Omental fat pad (tissue), 4 donors: ENCODE data around the gene UGT2B15. TPM values are rescaled to one million over a fixed set of nuclear protein-coding genes. Genes with fewer than 3 reads are reported as not detected.

Source experiments
- ATAC-seq: fragments of 150-250 bp; one replicate; pipeline ENCODE4 v1.9.1; 2016; ENCODE audit warnings: mild to moderate bottlenecking, moderate library complexity; ENCODE audit not compliant: low FRiP score
- DNase-seq: peaks from one replicate; pipeline ENCODE4 v3.0.0-alpha.2; 2019; ENCODE audit warnings: low spot score
- total RNA-seq, 4 donors: library from RNA; depleted of rRNA; stranded (reverse); fragments of >200 nt; gene quantifications; one replicate each; pipeline ENCODE4 v1.1.0, GENCODE V29; 2016
- TF ChIP-seq, protein P1 (sequence below), 3 donors: fragments of 450-650 bp; IDR thresholded peaks; one replicate each; pipeline ENCODE4 v1.5.1; 2016 to 2017; ENCODE audit warnings: antibody characterized with exemption in 3 of 3, mild to moderate bottlenecking in 3 of 3, moderate library complexity in 2 of 3

The UGT2B15 gene
- total RNA-seq, 4 donors from 2014 or later, result 0.31 TPM; not detected in 3

DNA sequence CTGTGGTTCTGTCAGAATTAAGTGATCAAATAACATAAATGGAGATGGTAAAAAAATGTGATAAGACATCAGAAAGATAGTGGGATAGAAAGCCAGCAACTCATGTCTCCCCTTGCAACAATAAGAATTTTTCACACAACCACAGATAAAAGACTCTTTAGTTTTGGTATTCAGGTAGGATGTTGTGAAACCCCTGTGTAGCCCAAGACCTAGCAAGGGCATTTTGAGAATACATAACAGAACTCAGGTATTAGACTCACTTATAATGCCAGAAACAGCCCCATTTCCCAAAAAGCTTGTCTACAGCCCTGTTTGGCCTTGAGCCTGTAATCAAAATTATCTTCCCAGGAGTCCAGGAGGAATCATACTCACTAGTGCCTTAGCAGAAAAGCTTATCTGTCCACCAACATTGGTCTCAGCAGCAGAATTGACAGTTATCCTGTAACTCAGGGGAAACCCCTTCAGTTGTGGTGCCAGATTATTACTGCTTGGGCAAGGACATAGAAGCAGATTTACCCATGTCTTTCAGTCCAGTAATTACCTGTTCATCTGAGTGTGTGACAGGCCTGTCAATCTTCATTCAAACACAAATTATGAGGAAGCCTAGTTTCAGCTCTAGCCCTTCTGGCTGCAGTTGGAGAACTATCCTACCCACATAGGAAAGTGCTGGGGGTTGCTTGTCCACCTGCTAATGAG is 53.3 kb downstream of the UGT2B15 start:
- no peak for DNase-seq
- TF ChIP-seq, protein P1, sequence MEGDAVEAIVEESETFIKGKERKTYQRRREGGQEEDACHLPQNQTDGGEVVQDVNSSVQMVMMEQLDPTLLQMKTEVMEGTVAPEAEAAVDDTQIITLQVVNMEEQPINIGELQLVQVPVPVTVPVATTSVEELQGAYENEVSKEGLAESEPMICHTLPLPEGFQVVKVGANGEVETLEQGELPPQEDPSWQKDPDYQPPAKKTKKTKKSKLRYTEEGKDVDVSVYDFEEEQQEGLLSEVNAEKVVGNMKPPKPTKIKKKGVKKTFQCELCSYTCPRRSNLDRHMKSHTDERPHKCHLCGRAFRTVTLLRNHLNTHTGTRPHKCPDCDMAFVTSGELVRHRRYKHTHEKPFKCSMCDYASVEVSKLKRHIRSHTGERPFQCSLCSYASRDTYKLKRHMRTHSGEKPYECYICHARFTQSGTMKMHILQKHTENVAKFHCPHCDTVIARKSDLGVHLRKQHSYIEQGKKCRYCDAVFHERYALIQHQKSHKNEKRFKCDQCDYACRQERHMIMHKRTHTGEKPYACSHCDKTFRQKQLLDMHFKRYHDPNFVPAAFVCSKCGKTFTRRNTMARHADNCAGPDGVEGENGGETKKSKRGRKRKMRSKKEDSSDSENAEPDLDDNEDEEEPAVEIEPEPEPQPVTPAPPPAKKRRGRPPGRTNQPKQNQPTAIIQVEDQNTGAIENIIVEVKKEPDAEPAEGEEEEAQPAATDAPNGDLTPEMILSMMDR (IDR thresholded peaks at IDR 0.05), result no peak
- ATAC-seq, result no peak

GRCh38 chr4:68615699-68616422 is 54.6 kb downstream of the UGT2B15 start:
- DNase-seq (no peak), ATAC-seq (no peak)
- TF ChIP-seq, protein P1 (IDR thresholded peaks at IDR 0.05), result no peak

DNA sequence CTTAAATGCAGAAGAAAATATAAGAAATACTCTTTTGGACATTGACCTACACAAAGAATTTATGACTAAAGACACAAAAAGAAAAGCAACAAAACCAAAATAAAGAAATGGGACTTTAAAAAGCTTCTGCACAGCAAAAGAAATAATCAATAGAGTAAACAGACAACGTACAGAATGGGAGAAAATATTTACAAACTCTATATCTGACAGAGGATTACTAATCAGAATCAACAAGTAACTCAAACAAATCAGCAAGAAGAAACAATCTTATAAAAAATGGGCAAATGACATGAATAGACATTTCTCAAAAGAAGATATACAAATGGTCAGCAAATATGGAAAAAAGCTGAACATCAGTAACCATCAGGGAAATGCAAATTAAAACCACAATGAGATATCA is 56.7 kb downstream of the UGT2B15 start:
- ATAC-seq, result no peak
- no peak for DNase-seq
- TF ChIP-seq, protein P1 (IDR thresholded peaks at IDR 0.05), result no peak

DNA sequence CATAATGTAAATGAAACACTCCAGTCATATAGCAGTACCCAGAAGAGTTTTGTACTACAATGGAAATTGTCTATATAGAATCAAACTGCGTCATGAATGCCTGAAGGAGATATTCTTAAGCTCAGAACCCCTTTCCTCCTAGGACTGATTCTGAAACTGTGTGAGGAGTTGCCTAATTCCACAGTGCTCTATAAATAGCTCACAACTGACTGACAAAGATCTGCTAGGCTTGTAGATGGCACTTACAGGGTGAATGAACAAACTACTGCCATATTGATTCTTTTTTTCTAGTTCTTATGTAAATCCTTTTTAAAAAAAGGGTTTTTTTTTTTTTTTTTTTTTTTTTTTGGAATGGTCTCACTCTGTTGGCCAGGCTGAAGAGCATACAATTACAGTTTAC is 64.2 kb downstream of the UGT2B15 start:
- TF ChIP-seq, protein P1 (IDR thresholded peaks at IDR 0.05), result no peak
- no peak for DNase-seq
- no peak for ATAC-seq

GRCh38 chr4:68599150-68599549 is 71.3 kb downstream of the UGT2B15 start:
- DNase-seq (no peak), ATAC-seq (no peak)
- TF ChIP-seq, protein P1 (IDR thresholded peaks at IDR 0.05), result no peak

- DNase-seq (no peak), ATAC-seq (no peak)
- TF ChIP-seq, protein P1 (IDR thresholded peaks at IDR 0.05), result no peak
These were observed 73.0 kb downstream of the UGT2B15 start for GRCh38 chr4:68597482-68597881.

Other genes starting within 250 kb of the UGT2B15 start
- not detected for gene TMPRSS11E, start 223.2 kb downstream of the UGT2B15 start, total RNA-seq
- gene UGT2B17, start 94.3 kb downstream of the UGT2B15 start, total RNA-seq, result not detected
- gene UGT2B10, start 145.3 kb upstream of the UGT2B15 start, total RNA-seq, result not detected